Thyroid gland (tissue), 4 donors: ENCODE measurements around the gene C2orf81.

Experiments
- POLR2A ChIP-seq, 2 donors: fragments of 450-650 bp; IDR thresholded peaks; one replicate each; pipeline ENCODE4 v1.6.1; 2017; ENCODE audit warnings: antibody characterized with exemption in 2 of 2, mild to moderate bottlenecking in 2 of 2, moderate library complexity in 1 of 2
- TF ChIP-seq, protein P1 (sequence below), 6 experiments: fragments of 200-600 bp in 3 of 6; fragments of 450-650 bp in 3 of 6; sonication (generic) in 3 of 6; IDR thresholded peaks; one replicate each; pipeline ENCODE4 v1.5.1; 2016 to 2019; ENCODE audit warnings: antibody characterized with exemption in 6 of 6, mild to moderate bottlenecking in 2 of 6, inconsistent platforms in 1 of 6, moderate library complexity in 1 of 6

DNA sequence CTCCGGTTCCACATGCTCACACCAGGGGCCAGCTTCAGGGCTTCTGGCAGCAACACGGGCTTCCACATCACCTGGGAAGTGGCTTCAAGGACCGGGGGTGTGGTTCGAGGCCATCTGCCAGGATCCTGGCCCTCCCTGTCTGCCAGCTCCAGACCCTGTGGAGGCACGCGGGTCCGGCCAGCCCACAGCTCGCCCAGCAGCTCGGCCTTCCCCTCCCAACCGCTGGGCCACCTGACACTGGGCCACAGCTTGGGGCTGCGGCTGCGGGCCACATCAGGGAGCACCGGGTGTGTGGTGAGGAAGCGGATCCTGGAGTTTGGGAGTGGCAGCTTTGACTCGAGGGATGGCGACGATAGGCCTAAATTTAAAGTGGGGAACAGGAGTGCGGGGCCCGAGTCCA is 7.0 kb downstream of the C2orf81 start:
- TF ChIP-seq, protein P1, sequence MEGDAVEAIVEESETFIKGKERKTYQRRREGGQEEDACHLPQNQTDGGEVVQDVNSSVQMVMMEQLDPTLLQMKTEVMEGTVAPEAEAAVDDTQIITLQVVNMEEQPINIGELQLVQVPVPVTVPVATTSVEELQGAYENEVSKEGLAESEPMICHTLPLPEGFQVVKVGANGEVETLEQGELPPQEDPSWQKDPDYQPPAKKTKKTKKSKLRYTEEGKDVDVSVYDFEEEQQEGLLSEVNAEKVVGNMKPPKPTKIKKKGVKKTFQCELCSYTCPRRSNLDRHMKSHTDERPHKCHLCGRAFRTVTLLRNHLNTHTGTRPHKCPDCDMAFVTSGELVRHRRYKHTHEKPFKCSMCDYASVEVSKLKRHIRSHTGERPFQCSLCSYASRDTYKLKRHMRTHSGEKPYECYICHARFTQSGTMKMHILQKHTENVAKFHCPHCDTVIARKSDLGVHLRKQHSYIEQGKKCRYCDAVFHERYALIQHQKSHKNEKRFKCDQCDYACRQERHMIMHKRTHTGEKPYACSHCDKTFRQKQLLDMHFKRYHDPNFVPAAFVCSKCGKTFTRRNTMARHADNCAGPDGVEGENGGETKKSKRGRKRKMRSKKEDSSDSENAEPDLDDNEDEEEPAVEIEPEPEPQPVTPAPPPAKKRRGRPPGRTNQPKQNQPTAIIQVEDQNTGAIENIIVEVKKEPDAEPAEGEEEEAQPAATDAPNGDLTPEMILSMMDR (IDR thresholded peaks at IDR 0.05): no peak
- TF ChIP-seq POLR2A (IDR thresholded peaks at IDR 0.05): no peak
